Measurements from ENCODE around the gene FBXO24.

DNA sequence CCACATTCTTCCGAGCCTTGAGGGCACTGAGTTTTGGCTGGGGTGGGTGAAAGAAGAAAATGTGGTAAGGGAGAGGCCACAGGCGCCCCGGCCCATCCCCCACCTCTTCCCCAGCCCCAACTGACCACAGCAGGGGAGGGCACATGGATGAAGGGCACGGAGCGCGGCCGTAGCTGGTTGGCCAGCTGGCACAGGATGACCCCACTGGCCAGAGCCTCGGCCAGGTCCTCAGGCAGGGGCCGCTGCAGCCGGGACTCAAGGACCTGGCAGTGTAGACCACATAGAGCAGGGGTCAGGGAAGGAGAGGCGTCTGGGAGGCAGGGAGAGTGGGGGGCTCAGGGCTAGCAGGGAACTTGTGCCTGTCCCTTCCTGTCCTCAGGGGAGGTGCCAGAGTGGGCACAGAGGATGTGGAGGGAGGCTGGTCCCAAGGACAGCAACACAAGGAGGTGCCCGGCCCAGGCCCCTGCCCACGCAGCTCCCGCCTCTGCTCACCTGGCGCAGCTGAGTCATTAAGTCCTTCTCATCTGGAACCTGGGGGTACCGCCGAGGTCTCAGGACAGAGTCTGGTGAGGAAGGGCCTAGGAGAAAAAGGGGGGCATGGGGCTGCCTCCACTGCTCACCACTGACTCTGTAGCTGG, 10.3 kb upstream of the FBXO24 start:
- TF ChIP-seq, protein P1, sequence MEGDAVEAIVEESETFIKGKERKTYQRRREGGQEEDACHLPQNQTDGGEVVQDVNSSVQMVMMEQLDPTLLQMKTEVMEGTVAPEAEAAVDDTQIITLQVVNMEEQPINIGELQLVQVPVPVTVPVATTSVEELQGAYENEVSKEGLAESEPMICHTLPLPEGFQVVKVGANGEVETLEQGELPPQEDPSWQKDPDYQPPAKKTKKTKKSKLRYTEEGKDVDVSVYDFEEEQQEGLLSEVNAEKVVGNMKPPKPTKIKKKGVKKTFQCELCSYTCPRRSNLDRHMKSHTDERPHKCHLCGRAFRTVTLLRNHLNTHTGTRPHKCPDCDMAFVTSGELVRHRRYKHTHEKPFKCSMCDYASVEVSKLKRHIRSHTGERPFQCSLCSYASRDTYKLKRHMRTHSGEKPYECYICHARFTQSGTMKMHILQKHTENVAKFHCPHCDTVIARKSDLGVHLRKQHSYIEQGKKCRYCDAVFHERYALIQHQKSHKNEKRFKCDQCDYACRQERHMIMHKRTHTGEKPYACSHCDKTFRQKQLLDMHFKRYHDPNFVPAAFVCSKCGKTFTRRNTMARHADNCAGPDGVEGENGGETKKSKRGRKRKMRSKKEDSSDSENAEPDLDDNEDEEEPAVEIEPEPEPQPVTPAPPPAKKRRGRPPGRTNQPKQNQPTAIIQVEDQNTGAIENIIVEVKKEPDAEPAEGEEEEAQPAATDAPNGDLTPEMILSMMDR (IDR thresholded peaks at IDR 0.05), result no peak
- no peak for TF ChIP-seq POLR2A (IDR thresholded peaks at IDR 0.05)
- no peak for TF ChIP-seq POLR2AphosphoS5 (IDR thresholded peaks at IDR 0.05)
- no peak for TF ChIP-seq EP300 (IDR thresholded peaks at IDR 0.05)

Measured in gastroesophageal sphincter (tissue), 3 donors.